NCI-H2196 (cell line): ENCODE data around the gene UNC79.

Source experiments
- DNase-seq: peaks from one replicate; lab custom pipeline; 2025; ENCODE audit not compliant: unreplicated experiment; lab: John Stamatoyannopoulos, UW

UNC79 gene

GRCh38 chr14:93723001-93723400 is 292.3 kb downstream of the UNC79 start:
- DNase-seq, result no peak

DNA sequence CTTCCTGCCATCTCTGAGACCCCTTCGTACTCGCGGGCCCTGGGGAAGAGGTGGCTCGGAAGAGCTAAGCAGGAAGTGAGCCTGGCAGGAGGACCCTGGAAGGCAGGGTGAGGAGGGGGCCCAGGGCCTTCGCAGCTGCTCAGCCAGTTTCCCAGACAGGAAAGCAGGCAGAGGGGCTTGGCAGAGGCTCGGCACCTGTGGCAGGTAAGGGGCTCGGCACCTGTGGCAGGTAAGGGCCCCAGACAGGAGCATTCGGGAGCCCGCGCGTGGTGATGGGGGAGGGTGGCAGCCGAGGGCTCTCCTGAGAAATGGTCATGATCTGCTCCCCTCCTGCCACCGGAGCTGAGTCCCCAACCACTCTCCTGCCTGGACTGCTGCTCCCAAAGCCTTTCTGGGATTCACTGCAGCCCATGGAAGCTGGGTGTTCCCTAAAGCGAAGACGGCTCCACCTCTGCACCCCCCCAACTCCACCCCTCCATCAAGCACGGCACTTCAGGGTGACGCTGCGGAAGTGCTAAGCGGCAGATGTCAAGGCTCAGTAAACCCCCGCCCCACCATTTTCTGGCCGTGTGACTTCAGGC is 294.4 kb downstream of the UNC79 start:
- no peak for DNase-seq

GRCh38 chr14:93725993-93726392 is 295.3 kb downstream of the UNC79 start:
- no peak for DNase-seq

DNA sequence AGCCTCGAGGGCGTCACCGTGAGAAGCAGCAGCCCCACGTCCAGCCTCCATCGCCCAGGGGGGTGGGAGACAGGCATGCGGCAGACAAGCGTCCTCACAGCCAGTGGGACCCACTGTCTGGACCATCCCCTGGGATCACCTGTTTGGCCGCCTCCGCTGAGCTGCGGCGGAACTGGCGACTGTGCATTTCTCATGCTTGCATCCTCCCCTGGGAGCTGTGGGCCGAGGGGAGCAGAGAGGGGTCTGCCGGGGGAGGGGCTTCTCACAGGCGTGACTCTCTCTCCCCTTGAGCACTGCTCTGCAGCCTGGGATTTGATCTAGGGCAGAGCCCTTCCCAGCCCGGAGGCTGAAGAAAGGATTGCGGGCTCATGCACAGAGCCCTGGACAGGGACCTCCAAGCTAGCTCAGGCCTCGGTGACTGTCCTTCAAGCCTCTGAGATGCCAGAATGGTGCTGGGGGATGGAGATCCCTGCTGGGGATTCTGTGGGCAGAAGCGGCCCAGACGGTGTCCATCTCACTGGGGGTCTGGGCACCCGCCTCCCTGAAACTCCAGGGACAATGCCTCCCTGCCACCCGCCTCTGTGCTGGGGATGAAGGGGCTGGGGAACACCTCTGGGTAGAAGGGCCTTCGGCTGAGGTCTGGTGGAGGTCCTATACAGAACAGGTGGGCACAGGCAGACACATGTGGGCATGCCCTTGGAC is 296.5 kb downstream of the UNC79 start:
- DNase-seq, result no peak

DNA sequence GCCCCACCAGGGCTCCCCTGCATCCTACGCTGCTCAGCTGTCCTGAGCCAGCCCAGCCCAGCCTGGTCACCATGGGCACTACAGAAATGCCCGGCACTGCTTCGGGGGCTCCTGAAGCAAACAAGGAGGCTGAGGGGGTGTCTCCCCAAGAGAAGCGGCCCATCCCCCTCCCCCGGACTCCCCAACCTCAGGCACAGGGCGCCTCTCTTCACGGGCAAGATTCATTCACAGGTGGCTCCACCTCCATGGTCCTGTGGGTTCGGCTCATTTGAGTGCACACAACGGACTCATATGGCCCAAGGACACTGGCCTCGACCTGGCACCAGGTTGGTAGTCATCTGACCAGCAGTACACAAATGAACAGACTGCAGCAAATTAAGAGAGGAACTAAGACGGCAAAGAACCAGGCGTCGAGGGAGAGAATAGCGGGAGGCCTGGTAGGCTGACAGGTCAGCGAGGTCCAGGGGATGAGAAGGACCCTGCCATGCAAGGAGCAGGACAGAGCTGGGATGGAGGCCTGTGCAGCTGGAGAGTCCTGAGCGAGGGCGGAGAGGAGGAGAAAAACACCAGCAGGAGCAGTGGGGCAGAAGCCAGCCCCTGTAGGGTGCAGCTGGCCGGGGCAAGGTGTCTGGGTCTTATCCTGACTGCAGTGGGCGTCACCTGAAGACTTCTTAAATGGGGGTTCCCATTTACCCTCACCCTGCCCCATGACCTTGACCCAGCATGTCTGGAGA is 297.3 kb downstream of the UNC79 start:
- no peak for DNase-seq

DNA sequence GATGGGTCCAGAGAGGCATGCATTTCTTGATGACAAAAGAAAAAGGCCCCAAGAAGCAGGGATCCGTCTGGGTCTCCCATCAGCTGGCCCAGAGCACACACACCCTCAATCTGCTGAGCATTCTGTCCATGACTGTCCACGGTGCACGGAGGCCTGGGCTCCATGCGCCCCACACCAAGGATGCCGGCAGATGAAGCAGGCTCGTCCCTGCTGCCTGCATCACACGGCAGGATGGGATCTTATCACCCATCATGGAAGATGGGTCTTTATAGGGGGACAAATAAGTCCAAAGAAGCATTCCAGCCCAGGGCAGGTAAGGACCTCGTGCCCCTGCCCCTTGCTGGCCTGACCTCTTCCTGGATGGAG is 297.9 kb downstream of the UNC79 start:
- no peak for DNase-seq

DNA sequence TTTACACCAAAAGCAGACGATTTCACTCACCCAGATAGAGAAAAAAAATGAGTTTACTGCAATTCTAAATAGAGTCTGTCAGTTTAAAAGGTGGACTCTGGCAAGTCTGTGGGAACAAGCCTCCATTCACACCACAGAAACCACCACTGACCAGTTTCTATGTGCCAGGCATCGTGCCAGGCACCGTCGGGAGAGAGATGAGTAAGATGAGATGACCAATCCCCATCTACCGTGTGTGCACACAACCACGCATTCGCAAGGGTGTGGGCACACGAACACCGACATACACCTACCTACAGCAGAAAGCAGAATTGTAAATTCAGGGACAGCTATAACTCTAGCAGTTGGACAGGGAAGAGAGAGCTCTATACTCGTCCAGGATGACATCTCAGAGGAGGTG is 299.3 kb downstream of the UNC79 start:
- no peak for DNase-seq

DNA sequence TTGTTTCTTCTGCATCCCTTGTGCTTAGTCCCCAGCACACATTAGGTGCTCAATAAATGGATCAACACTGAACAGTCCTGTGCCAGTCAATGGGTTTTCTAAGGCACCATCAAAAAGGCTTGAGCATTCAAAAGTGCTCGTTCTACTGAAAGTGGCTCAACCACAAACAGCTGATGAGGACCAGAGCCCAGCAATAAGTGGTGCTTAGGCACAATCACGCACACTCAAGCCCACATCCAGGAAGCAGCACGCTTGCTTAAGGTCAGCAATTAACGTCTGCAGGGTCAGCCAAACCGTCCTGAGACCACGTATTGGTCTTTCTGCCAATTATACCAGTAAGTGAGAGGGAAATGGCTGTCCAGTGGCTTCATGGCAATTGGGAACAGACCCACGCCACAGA is 301.0 kb downstream of the UNC79 start:
- DNase-seq, result peak; percentile 9

DNA sequence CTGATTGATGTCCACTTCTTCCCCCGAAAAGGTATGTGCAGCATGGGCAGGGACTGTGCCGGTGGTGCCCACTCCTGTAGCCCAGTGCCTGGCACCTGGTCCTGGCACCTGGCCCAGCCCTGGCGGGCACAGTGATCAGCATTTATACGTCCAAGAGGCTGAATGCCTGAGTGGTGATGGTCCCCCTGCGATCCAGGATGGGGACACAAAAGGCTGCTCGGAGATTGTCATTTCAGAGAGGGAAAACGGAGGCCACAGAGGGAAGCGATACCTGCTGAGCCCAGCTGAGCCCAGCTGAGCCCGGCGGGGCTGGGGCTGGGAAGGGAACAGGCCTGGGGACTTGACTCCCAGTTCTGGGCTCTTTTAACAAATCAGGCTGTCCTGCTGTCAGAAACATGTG is 301.8 kb downstream of the UNC79 start:
- no peak for DNase-seq

DNA sequence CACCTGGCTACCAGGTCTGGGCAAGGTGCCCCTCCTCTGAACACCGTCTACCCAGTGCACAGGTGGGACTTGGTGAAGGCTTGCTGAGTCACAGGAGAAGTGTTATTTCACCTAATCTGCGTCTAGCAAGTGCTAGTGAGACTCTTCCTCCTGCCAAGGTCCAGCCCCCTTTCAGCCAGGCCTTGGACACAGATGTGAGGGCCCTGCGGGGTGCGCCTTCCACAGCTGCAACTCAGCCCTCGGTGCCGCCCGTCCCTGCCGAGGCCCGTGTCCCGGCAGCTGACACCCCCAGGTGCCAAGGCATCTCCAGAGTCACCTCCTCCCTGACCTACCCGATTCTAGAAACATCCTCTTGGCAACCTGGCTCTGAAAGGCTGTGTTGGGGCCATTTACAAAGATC is 302.5 kb downstream of the UNC79 start:
- no peak for DNase-seq

DNA sequence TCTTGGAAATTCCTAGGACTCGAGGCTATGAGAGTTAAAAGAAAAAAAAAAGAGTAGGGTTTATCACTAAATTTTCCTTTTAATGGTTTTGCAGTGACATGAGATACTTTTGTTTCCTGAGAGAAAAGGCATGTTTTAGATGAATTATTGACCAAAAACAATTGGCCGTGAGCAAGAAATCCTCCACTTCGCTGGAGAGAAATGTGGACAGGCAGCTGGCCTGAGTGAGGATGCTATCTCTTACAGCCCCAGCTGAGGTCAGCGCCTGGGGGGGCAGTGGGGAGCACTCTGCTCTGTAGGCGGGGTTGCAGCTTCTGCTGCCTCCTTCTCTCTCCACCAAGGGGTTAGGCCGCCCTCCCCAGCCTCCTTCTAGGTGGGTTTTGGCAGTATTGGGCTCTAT is 302.9 kb downstream of the UNC79 start:
- DNase-seq, result no peak

- no peak for DNase-seq
Observed at GRCh38 chr14:93734086-93734822, 303.5 kb downstream of the UNC79 start.

- DNase-seq, result no peak
Observed at GRCh38 chr14:93735206-93735605, 304.5 kb downstream of the UNC79 start.

DNA sequence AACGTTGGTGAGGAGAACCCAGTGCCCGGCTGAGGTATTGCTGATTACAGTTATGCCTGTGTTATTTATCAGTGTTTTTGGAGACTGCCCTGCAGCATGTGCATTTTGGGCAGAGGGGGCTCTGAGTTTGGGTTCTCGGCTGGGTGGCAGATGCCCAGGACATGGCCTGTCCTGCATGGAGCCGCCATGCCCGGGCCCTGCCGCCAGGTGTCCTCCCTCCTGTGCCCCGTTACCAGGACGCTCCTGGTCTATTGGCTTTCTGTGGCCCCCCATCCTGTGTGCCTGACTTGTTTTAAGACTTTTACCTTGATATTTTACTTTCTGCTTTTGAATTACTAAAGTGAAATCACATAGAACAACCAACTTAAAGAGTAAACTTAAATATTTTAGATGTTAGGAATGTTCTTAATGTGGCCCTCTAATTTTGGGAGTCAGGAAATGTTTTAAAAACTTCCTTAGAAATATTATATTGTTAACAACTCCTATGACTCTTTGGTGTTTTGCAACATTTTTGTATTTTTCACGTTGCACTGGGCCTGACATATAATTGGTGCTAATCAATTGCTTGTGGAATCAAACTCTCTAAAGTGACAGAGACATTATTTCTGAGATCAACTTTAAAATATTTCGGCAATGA is 305.8 kb downstream of the UNC79 start:
- DNase-seq, result no peak

DNA sequence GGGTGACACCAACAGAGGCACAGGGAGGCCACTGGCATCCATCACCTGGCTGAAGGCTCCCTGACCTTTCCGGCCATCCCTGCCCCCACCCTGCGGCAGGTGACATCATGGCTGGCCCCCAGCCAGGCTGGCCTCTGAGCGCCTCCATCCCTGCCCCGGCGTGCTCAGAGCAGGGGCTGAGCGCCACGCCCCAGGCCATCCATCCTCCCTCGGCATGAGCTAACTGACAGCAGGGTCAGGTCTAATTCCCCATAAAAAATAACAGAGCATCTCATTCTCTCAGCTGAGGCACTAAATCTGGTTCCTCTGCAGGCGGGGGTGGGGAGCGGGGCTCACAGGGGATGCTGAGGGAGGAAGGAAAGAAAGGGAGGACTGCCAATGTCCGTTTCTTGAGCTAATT is 306.9 kb downstream of the UNC79 start:
- DNase-seq, result no peak

DNA sequence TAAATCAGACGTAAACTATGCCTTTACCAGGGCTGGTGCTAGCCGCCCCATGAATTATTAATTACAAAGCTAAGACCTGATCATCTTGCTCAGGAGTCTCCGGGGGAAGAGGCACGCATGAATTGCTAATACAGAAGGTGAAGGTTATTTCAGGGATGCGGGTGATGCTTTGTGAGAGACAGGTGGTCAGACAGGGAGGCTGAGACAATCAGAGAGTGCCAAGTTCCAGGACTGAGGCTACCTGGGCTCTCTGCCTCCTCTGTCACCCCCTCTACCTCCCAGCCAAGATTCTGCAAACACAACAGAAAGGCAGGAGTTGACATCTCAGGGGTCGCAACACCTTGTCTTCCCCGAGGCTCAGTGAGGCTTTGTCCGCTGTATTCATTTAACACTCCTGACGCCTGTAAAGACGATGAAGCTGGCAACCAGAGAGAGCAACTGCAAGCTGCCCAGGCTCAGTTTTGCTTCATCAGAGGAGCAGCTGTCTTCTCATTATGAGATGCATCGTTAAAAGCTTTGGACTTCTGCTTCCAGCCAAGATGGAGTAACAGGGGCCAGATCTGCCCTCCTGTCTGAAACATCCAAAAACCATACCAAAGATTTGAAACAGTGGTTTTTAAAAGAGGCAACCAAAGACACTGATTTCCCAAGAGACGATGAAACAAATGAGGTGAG is 311.0 kb downstream of the UNC79 start:
- DNase-seq, result no peak

- no peak for DNase-seq
Observed at GRCh38 chr14:93742761-93743160, 312.0 kb downstream of the UNC79 start.

GRCh38 chr14:93743270-93744060 is 312.7 kb downstream of the UNC79 start:
- no peak for DNase-seq

DNA sequence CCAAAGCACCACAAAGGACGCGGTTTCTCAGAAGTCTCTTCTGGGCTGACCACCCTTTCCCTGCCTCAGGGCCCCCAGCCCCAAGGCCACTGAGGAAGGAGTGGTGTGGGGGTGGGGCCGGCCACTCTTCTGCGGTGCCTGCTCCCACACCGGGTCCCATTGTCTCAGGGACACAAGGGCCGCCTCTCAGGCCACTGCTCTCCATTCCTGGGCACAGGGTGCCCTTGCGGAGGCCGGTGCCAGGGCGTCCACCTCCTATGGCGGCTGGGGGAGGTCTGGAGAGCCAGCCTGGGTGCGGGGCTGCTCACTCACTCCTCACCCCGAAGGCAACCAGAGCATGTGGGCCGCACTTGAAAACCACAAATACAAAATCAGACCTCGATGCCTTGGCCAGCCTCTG is 313.4 kb downstream of the UNC79 start:
- no peak for DNase-seq

DNA sequence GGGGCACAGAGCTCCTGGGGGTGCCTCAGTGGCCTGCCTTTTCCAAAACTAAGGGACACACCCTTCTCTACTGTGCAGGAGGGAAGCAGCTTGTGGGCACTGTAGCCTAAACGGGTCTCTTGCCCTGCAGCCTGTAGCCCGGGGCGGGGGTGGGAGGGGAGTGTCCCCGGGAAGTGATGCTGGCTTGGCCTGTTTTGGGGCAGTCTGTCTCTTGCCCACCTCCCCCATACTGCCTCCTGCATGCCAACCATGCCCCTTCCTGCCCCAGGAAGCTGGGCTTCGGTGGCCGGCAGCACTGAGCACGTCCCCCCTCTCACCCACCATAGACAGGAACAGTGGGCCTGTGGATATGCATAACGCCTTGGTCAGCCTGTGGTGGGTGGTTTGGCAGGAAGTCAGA is 314.1 kb downstream of the UNC79 start:
- DNase-seq, result no peak
